Neutrophil (primary cell): ENCODE measurements around the gene SCML2.

Experiments
- H3K27ac ChIP-seq: fragments of 200-600 bp; sonication (generic); 2 replicates; pipeline ENCODE4 v1.5.1; 2016; ENCODE audit warnings: mild to moderate bottlenecking, moderate library complexity
- H3K27me3 ChIP-seq: fragments of 200-600 bp; sonication (generic); 2 replicates; pipeline ENCODE4 v1.6.0; 2016; ENCODE audit warnings: mild to moderate bottlenecking
- H3K36me3 ChIP-seq: fragments of 200-600 bp; sonication (generic); 2 replicates; pipeline ENCODE4 v1.5.1; 2017
- H3K4me1 ChIP-seq, 2 experiments: fragments of 200-600 bp in 1 of 2; sonication (generic) in 1 of 2; 1 replicate in 1 of 2; 2 replicates in 1 of 2; pipeline versions ENCODE4 v1.5.1 to v1.6.1; 2013 to 2016; ENCODE audit warnings: low read depth in 1 of 2, low read length in 1 of 2, mild to moderate bottlenecking in 1 of 2, moderate library complexity in 1 of 2; ENCODE audit not compliant: control insufficient read depth in 1 of 2, insufficient read depth in 1 of 2
- H3K4me3 ChIP-seq, 2 experiments: fragments of 200-600 bp in 1 of 2; sonication (generic) in 1 of 2; 1 replicate in 1 of 2; 2 replicates in 1 of 2; pipeline ENCODE4 v1.5.1; 2013 to 2016; ENCODE audit warnings: low read depth in 1 of 2, low read length in 1 of 2, mild to moderate bottlenecking in 1 of 2, moderate library complexity in 1 of 2
- H3K9me3 ChIP-seq: fragments of 200-600 bp; sonication (generic); 2 replicates; pipeline ENCODE4 v1.5.1; 2016
- TF ChIP-seq, protein P1 (sequence below): fragments of 200-600 bp; sonication (generic); IDR thresholded peaks from 2 replicates; pipeline ENCODE4 v1.5.1; 2016; ENCODE audit warnings: antibody characterized with exemption

Gene SCML2

DNA sequence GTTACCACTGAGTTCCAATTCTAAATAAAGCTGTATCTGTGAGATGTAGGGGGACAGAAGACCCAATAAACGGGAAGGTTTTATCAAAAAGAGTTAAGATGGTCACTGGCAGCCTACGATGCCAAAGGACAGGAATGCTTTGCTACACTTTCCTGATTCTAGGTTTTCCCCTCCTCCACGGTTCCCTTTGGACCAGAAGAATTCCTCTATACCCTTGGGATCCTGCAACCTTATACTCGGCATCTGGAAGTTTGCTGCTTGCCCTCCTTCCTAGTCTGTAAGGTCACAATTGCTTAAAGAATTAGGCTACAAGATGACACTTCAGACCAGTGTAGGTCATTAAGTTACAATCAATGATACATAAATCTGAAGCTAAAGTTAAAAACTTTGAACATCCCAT lies 64.3 kb downstream of the SCML2 start:
- no peaks in the 10 kb centered on the region for H3K36me3 ChIP-seq

DNA sequence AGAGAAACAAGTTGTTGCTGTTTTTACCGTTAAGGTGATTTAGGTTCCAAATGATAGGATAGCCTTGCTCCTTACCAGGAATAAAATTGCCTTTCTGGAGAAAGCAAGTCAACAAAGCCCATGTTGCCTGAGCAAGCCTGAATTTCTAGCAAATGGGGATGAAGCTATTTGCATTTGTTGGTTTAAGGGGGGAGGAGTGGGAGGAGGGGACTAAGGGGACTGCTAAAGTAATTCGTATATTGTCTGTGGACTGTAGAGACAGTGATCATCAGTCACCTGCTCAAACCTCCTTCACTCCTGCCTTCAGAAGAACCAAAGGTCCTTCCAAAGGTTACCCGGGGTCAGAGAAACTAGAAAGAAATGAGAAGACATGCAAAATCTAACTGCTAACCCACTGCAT lies 65.8 kb downstream of the SCML2 start:
- no peaks in the 10 kb centered on the region for H3K9me3 ChIP-seq
- H3K27me3 ChIP-seq, result no peaks in the 10 kb centered on the region
- H3K36me3 ChIP-seq, result no peaks in the 10 kb centered on the region
- H3K4me3 ChIP-seq, result no peak overlapping the region
- no peak overlapping the region for H3K27ac ChIP-seq
- TF ChIP-seq, protein P1, sequence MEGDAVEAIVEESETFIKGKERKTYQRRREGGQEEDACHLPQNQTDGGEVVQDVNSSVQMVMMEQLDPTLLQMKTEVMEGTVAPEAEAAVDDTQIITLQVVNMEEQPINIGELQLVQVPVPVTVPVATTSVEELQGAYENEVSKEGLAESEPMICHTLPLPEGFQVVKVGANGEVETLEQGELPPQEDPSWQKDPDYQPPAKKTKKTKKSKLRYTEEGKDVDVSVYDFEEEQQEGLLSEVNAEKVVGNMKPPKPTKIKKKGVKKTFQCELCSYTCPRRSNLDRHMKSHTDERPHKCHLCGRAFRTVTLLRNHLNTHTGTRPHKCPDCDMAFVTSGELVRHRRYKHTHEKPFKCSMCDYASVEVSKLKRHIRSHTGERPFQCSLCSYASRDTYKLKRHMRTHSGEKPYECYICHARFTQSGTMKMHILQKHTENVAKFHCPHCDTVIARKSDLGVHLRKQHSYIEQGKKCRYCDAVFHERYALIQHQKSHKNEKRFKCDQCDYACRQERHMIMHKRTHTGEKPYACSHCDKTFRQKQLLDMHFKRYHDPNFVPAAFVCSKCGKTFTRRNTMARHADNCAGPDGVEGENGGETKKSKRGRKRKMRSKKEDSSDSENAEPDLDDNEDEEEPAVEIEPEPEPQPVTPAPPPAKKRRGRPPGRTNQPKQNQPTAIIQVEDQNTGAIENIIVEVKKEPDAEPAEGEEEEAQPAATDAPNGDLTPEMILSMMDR, result no peak
- H3K4me1 ChIP-seq, result no peaks in the 10 kb centered on the region

More for the DNA sequence above, 64.3 kb downstream of the SCML2 start:
- Histone ChIP-seq H3K9me3 (no peaks in the 10 kb centered on the region), H3K27ac (no peak overlapping the region), H3K27me3 (no peaks in the 10 kb centered on the region), H3K4me3 (no peak overlapping the region), H3K4me1 (no peaks in the 10 kb centered on the region)
- TF ChIP-seq, protein P1, result no peak

DNA sequence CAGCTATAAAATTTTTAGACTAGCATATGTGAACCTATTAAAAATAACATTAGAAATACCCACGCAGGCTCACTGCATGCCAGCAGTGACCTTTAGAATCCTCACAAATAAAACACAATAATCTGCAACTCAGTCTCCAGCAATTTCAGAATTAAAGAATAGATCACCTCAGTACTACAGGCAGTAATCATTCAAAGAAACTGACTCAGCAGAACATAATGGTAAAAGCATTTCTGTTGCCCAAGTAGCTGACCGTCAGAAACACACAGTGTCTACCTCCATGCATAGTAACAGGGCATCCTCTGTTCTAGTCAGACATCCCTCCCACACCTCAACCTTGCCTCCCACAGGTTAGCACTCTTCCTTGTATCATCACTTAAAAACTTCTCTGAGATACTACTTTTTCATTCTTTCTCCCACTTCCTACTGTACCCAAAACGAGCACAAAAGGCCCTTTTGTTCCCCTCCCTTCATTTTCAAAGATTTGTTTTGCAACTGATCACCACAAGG lies 68.1 kb downstream of the SCML2 start:
- H3K36me3 ChIP-seq, result no peaks in the 10 kb centered on the region

DNA sequence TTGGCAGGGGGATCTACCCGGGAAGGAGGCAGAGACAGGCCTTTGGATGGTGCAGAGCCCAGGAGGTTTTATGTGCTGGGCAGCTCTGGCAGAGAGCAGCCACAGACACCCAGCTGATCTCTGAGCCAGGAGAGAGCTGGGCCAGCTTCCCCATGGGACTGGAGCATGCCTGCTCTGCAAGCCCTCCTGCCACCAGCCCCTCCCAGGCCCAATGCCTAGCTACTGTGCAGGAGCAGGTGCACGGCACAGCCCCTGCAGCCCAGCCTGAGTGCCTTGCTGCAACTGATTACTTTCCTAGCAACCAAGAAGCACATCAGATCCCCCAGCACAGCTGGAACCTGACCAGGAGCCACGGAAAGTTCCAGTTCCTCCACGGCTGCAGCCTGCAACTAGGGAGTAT lies 76.0 kb downstream of the SCML2 start:
- TF ChIP-seq, protein P1, result no peak
- no peaks in the 10 kb centered on the region for H3K4me1 ChIP-seq
- H3K9me3 ChIP-seq, result no peaks in the 10 kb centered on the region
- no peaks in the 10 kb centered on the region for H3K27me3 ChIP-seq
- no peaks in the 10 kb centered on the region for H3K36me3 ChIP-seq
- no peak overlapping the region for H3K4me3 ChIP-seq
- no peak overlapping the region for H3K27ac ChIP-seq

More for the DNA sequence above, 68.1 kb downstream of the SCML2 start:
- Histone ChIP-seq H3K4me1 (no peaks in the 10 kb centered on the region), H3K27me3 (no peaks in the 10 kb centered on the region), H3K27ac (no peak overlapping the region), H3K4me3 (no peak overlapping the region), H3K9me3 (no peaks in the 10 kb centered on the region)
- TF ChIP-seq, protein P1, result no peak

DNA sequence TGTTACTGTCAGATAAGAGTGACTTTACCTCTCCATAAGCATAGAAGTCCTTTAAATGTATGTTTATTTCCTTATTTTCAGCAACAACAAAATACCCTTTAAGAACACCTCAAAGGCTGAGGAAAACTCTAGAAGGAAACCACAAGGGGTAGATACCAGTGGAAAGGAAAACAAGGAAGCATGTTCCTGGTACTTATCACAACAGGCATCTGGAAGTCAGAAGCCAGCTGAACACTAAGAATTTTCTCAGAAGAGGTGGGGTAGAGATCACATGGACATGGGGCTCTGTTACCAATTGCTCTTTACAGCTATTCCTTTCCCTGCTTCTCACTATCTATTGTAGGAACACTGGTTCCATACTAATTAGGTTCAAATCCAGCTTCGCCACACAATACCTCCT lies 82.3 kb downstream of the SCML2 start:
- Histone ChIP-seq H3K27ac (no peak overlapping the region), H3K27me3 (no peaks in the 10 kb centered on the region), H3K9me3 (no peaks in the 10 kb centered on the region), H3K4me1 (peaks cover 4% of the 10 kb centered on the region in 2 experiments), H3K4me3 (no peak overlapping the region), H3K36me3 (no peaks in the 10 kb centered on the region)
- TF ChIP-seq, protein P1, result no peak

DNA sequence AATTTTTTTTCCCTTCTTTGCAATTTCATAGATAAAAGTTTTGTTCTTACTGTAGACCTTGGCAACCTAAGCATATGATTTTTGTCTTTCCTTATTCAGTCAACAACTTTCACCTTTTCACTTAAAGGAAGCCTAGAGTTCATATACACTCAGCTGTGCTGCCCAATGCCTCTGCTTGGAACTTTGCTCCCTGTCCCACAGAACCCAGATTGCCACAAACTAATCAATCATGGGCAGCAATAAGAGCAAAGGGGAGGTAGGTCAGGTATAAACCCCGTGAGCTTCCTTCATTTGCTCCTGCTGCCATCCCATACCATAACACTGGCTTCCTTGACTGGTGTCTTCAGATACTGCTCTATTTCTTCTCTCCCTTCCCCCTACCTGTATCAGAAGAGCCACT lies 82.8 kb downstream of the SCML2 start:
- peaks cover 4% of the 10 kb centered on the region in 2 experiments for H3K4me1 ChIP-seq

More for the DNA sequence above, 82.8 kb downstream of the SCML2 start:
- TF ChIP-seq, protein P1, result no peak
- Histone ChIP-seq H3K36me3 (no peaks in the 10 kb centered on the region), H3K27me3 (no peaks in the 10 kb centered on the region), H3K9me3 (no peaks in the 10 kb centered on the region), H3K4me3 (no peak overlapping the region), H3K27ac (no peak overlapping the region)
